H1 (cell line): ENCODE results near the gene NRXN3. TPM values are rescaled to one million over a fixed set of nuclear protein-coding genes. Genes with fewer than 3 reads are reported as not detected.

Experiments used
- CTCF ChIA-PET: fragments of 300-600 bp; sonication (Branson Sonifier 250); formaldehyde crosslinking; loops from one replicate; lab custom pipeline; 2021; ENCODE audit not compliant: partially characterized antibody; lab: Charles Lee
- POLR2A ChIA-PET: fragments of 300-600 bp; sonication (Branson Sonifier 250); formaldehyde crosslinking; loops from one replicate; lab custom pipeline; 2021; ENCODE audit warnings: inconsistent platforms; ENCODE audit not compliant: partially characterized antibody; lab: Charles Lee
- DNase-seq, 2 experiments: peaks; one replicate each; pipeline versions ENCODE4 v3.0.0 to v3.0.0-alpha.2; 2010 to 2022; ENCODE audit warnings: low spot score in 2 of 2, low read depth in 1 of 2, mixed read lengths in 1 of 2
- FAIRE-seq: peaks from 2 replicates; lab custom pipeline; 2011; peaks lifted over from hg19 to GRCh38; lab: Jason Lieb, UNC
- H2AFZ ChIP-seq: 2 replicates; pipeline ENCODE4 v1.8.1; 2012; ENCODE audit warnings: low read length, inconsistent platforms
- H2AK5ac ChIP-seq: 2 replicates; pipeline ENCODE4 v1.6.1; 2013; ENCODE audit warnings: low read depth, low read length
- H2BK120ac ChIP-seq: replicated peaks from 2 replicates; pipeline ENCODE3; 2013; ENCODE audit warnings: low read depth, low read length, inconsistent platforms
- H2BK12ac ChIP-seq: 2 replicates; pipeline ENCODE4 v1.6.1; 2013; ENCODE audit warnings: low read depth, low read length
- H2BK15ac ChIP-seq: 2 replicates; pipeline ENCODE4 v1.6.1; 2013; ENCODE audit warnings: low read length
- H2BK20ac ChIP-seq: 2 replicates; pipeline ENCODE4 v1.6.1; 2013; ENCODE audit warnings: low read length
- H2BK5ac ChIP-seq: 2 replicates; pipeline ENCODE4 v1.6.1; 2013; ENCODE audit warnings: low read depth, low read length
- H3K14ac ChIP-seq: 2 replicates; pipeline ENCODE4 v1.6.1; 2013; ENCODE audit warnings: inconsistent platforms; ENCODE audit not compliant: insufficient read length
- H3K18ac ChIP-seq: 2 replicates; pipeline ENCODE4 v1.6.1; 2013; ENCODE audit warnings: low read length; ENCODE audit errors: extremely low read depth
- H3K23ac ChIP-seq: 2 replicates; pipeline ENCODE4 v1.6.1; 2013; ENCODE audit warnings: inconsistent platforms; ENCODE audit not compliant: insufficient read length
- H3K23me2 ChIP-seq: 2 replicates; pipeline ENCODE4 v1.6.1; 2013; ENCODE audit warnings: low read depth, low read length
- H3K27ac ChIP-seq: 2 replicates; pipeline ENCODE4 v1.6.1; 2011; ENCODE audit warnings: low read depth, low read length, inconsistent platforms
- H3K27me3 ChIP-seq, 4 experiments: replicated peaks in 1 of 4; 1 replicate in 1 of 4; 2 replicates in 3 of 4; pipeline versions ENCODE4 v1.6.1 to v1.8.1; 2011 to 2013; ENCODE audit warnings: low read length in 3 of 4, mild to moderate bottlenecking in 3 of 4, inconsistent platforms in 2 of 4, mixed read lengths in 2 of 4, moderate library complexity in 1 of 4; ENCODE audit not compliant: control insufficient read depth in 3 of 4, insufficient read depth in 3 of 4; ENCODE audit errors: extremely low read depth in 1 of 4
- H3K36me3 ChIP-seq, 4 experiments: 2 replicates each; pipeline versions ENCODE4 v1.6.1 to v1.8.1; 2011 to 2013; ENCODE audit warnings: mild to moderate bottlenecking in 4 of 4, low read length in 3 of 4, moderate library complexity in 2 of 4, control low read depth in 1 of 4, inconsistent platforms in 1 of 4; ENCODE audit not compliant: insufficient read depth in 4 of 4, control insufficient read depth in 2 of 4
- H3K4ac ChIP-seq: replicated peaks from 2 replicates; pipeline ENCODE3; 2013; ENCODE audit warnings: low read length, low read depth, mixed read lengths, inconsistent platforms; ENCODE audit not compliant: insufficient read length
- H3K4me1 ChIP-seq, 4 experiments: replicated peaks in 1 of 4; 1 replicate in 1 of 4; 2 replicates in 3 of 4; pipeline versions ENCODE4 v1.6.1 to v1.8.1; 2011 to 2013; ENCODE audit warnings: low read length in 3 of 4, inconsistent platforms in 2 of 4, mixed read lengths in 1 of 4; ENCODE audit not compliant: insufficient read depth in 4 of 4, control insufficient read depth in 3 of 4
- H3K4me2 ChIP-seq, 2 experiments: 2 replicates each; pipeline versions ENCODE4 v1.6.1 to v1.8.1; 2011 to 2013; ENCODE audit warnings: low read depth in 2 of 2, low read length in 2 of 2, control low read depth in 1 of 2, inconsistent platforms in 1 of 2, mild to moderate bottlenecking in 1 of 2; ENCODE audit not compliant: insufficient read depth in 1 of 2
- H3K4me3 ChIP-seq, 4 experiments: fragments of 200-600, 300-600 bp in 1 of 4; sonication (generic), shearing (Covaris generic), sonication (Bioruptor Twin) in 1 of 4; 2 replicates each; pipeline versions ENCODE4 v1.5.1 to v1.8.1; 2011 to 2016; ENCODE audit warnings: low read length in 4 of 4, low read depth in 3 of 4, control low read depth in 2 of 4, inconsistent platforms in 2 of 4, mild to moderate bottlenecking in 2 of 4, mixed read lengths in 1 of 4, moderate library complexity in 1 of 4; ENCODE audit not compliant: insufficient read depth in 2 of 4; ENCODE audit errors: extremely low read depth in 1 of 4
- H3K56ac ChIP-seq: replicated peaks from 2 replicates; pipeline ENCODE3; 2013; ENCODE audit warnings: low read depth, mild to moderate bottlenecking, mixed read lengths, low read length, inconsistent platforms; ENCODE audit not compliant: insufficient read length
- H3K79me1 ChIP-seq: 2 replicates; pipeline ENCODE4 v1.6.1; 2013; ENCODE audit warnings: low read depth, low read length, control low read depth
- H3K79me2 ChIP-seq, 2 experiments: 2 replicates each; pipeline versions ENCODE4 v1.6.1 to v1.8.1; 2012 to 2013; ENCODE audit warnings: low read length in 2 of 2, mild to moderate bottlenecking in 2 of 2, inconsistent platforms in 1 of 2; ENCODE audit not compliant: insufficient read depth in 2 of 2, control insufficient read depth in 1 of 2
- H3K9ac ChIP-seq, 4 experiments: replicated peaks in 1 of 4; 1 replicate in 1 of 4; 2 replicates in 3 of 4; pipeline versions ENCODE4 v1.6.1 to v1.8.1; 2011 to 2013; ENCODE audit warnings: low read depth in 3 of 4, low read length in 3 of 4, control low read depth in 2 of 4, mild to moderate bottlenecking in 2 of 4, moderate library complexity in 2 of 4, inconsistent platforms in 1 of 4; ENCODE audit errors: extremely low read depth in 1 of 4
- H3K9me3 ChIP-seq, 2 experiments: 2 replicates each; pipeline versions ENCODE4 v1.6.1 to v1.8.1; 2012 to 2013; ENCODE audit warnings: mild to moderate bottlenecking in 2 of 2, moderate library complexity in 2 of 2, control low read depth in 1 of 2, inconsistent platforms in 1 of 2, low read depth in 1 of 2, low read length in 1 of 2, mixed read lengths in 1 of 2; ENCODE audit not compliant: insufficient read depth in 2 of 2
- H4K20me1 ChIP-seq, 2 experiments: replicated peaks in 1 of 2; 2 replicates each; pipeline versions ENCODE3 to v1.8.1; 2011 to 2013; ENCODE audit warnings: inconsistent platforms in 2 of 2, low read length in 2 of 2, mild to moderate bottlenecking in 1 of 2; ENCODE audit not compliant: insufficient read depth in 2 of 2, control insufficient read depth in 1 of 2
- H4K5ac ChIP-seq: 2 replicates; pipeline ENCODE4 v1.6.1; 2013; ENCODE audit warnings: low read length, low read depth, mixed read lengths, inconsistent platforms; ENCODE audit not compliant: insufficient read length
- H4K8ac ChIP-seq: 2 replicates; pipeline ENCODE4 v1.8.0; 2013; ENCODE audit warnings: mild to moderate bottlenecking, moderate library complexity, low read length, inconsistent platforms; ENCODE audit not compliant: insufficient read depth; ENCODE audit errors: extremely low read depth
- H4K91ac ChIP-seq: replicated peaks from 2 replicates; pipeline ENCODE3; 2013; ENCODE audit warnings: low read length, mixed read lengths, inconsistent platforms; ENCODE audit not compliant: insufficient read length
- ATF2 ChIP-seq: IDR thresholded peaks from 2 replicates; pipeline ENCODE4 v1.6.1; 2012; ENCODE audit warnings: low read length, inconsistent platforms
- EGR1 ChIP-seq: IDR thresholded peaks from 2 replicates; pipeline ENCODE4 v1.6.1; 2011; ENCODE audit warnings: low read depth, low read length, borderline replicate concordance
- FOSL1 ChIP-seq: IDR thresholded peaks from 2 replicates; pipeline ENCODE4 v1.6.1; 2011; ENCODE audit warnings: mild to moderate bottlenecking, low read depth, low read length, moderate library complexity; ENCODE audit not compliant: insufficient read depth
- HDAC6 ChIP-seq: IDR thresholded peaks from one replicate; pipeline ENCODE4 v1.7.1; 2012; ENCODE audit warnings: low read depth, mild to moderate bottlenecking, inconsistent platforms, low read length, moderate library complexity
- KDM4A ChIP-seq: IDR thresholded peaks from one replicate; pipeline ENCODE4 v1.7.1; 2012; ENCODE audit warnings: low read depth, mild to moderate bottlenecking, moderate library complexity, low read length, inconsistent platforms; ENCODE audit not compliant: severe bottlenecking
- KDM5A ChIP-seq: fragments of 200-600 bp; IDR thresholded peaks from 2 replicates; pipeline ENCODE4 v1.7.1; 2012; ENCODE audit warnings: mild to moderate bottlenecking, low read length, inconsistent platforms, mixed read lengths
- POLR2A ChIP-seq, 2 experiments: IDR thresholded peaks; 1 replicate in 1 of 2; 2 replicates in 1 of 2; pipeline ENCODE4 v1.6.1; 2011; ENCODE audit warnings: low read depth in 2 of 2, low read length in 2 of 2, mild to moderate bottlenecking in 2 of 2; ENCODE audit errors: control extremely low read depth in 1 of 2
- POU5F1 ChIP-seq: IDR thresholded peaks from 2 replicates; pipeline ENCODE4 v1.6.1; 2011; ENCODE audit warnings: low read depth, mild to moderate bottlenecking, low read length, moderate library complexity
- RXRA ChIP-seq: IDR thresholded peaks from 2 replicates; pipeline ENCODE4 v1.6.1; 2011; ENCODE audit warnings: low read depth, mild to moderate bottlenecking, low read length, moderate library complexity; ENCODE audit not compliant: insufficient read depth
- SIRT6 ChIP-seq: IDR thresholded peaks from one replicate; pipeline ENCODE4 v1.7.1; 2012; ENCODE audit warnings: low read length, inconsistent platforms
- SIX5 ChIP-seq: IDR thresholded peaks from 2 replicates; pipeline ENCODE4 v1.6.1; 2011; ENCODE audit warnings: mild to moderate bottlenecking, low read depth, low read length
- TAF1 ChIP-seq: IDR thresholded peaks from 2 replicates; pipeline ENCODE4 v1.6.1; 2011; ENCODE audit warnings: mild to moderate bottlenecking, low read depth, low read length
- ZNF274 ChIP-seq: IDR thresholded peaks from 2 replicates; pipeline ENCODE4 v1.7.0; 2012; ENCODE audit warnings: low read length, borderline replicate concordance; ENCODE audit errors: extremely low read depth
- WGBS, 2 experiments: shearing (Covaris generic) in 1 of 2; methylation state at CpG; one replicate each; pipeline versions ENCODE4 v1.1.6 to v1.1.7; 2013 to 2015; ENCODE audit warnings: low lambda C conversion rate in 2 of 2, mixed read lengths in 2 of 2, inconsistent platforms in 1 of 2, low coverage in 1 of 2, missing lambda C conversion rate in 1 of 2; ENCODE audit not compliant: insufficient replicate concordance in 2 of 2, insufficient coverage in 1 of 2, insufficient read length in 1 of 2; ENCODE audit errors: extremely low coverage in 1 of 2, missing lambda C conversion rate in 1 of 2; 5-methylcytosine and 5-hydroxymethylcytosine counted together
- polyA plus RNA-seq, 7 experiments: library from polyadenylated mRNA; depleted of rRNA in 3 of 7; stranded (reverse) in 5 of 7; unstranded in 2 of 7; fragments of >200 nt in 5 of 7; fragments of 200-250 nt in 2 of 7; gene quantifications; 1 replicate in 5 of 7; 2 replicates in 1 of 7; 4 replicates in 1 of 7; pipeline versions ENCODE4 v1.2.1 to v1.2.3, GENCODE V29; 2011 to 2013; ENCODE audit warnings: missing spikeins in 2 of 7, mixed read lengths in 2 of 7
- total RNA-seq: library from RNA; stranded (reverse); fragmentation: NEBNext Ultra II Directional; extraction: Animal tissue kit (Norgen Biotek cat#: 25700); gene quantifications from 2 replicates; pipeline ENCODE4 v1.2.1, GENCODE V29; 2021

The NRXN3 gene
- total and polyA plus RNA-seq, 2 of the 8 experiments (the other 6 are each of a cell fraction or from before 2014, with no cell fraction given), result 2.6 to 4.1 TPM

DNA sequence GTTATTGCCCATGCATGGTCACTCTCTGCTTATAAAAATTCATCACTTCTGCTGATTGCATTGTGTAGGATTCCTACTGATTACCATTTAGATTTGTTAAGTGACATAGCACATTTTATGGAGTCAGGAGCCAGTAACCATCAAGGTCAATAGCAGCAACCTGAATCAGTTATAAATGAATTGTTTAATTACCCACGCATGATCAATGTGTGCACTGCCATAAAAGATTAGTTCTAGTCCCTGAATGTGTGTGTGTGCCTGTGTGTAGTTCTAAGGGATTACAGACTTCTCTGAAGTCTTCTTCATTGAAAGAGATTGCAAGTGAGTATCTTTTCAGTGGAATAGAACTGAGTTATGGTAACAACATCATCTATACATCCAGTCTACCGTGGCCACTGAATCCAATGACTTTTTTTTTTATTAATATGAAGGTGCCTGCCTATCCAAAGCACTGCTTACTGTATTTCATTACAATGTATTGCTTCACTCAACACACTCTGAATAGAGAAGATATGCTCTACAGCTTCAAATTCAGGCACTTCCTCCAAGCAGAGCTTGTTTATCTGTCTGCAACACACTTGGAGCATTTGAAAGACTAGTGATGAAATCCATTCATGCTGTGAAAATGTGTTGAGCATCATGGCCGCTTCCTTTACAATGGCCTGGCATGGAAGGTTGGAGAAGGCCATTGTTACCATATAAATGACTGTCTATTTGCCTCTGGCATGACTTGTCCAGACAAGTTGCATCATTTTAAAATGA is 1659.4 kb downstream of the NRXN3 start:
- no peak overlapping the region for H3K14ac ChIP-seq
- 93% methylated on average over 3 of the region's 3 CpGs; no CpG with 5 or more reads in 1 of the 2 experiments for WGBS, 2 experiments
- H4K91ac ChIP-seq, result no peak overlapping the region
- no peak overlapping the region for H2BK120ac ChIP-seq
- H3K27me3 ChIP-seq, result peaks cover 0 to 2% (median 0%) of the 10 kb centered on the region in 4 experiments; a peak in 1 of 7 replicates
- no peak for DNase-seq
- H3K79me1 ChIP-seq, result no peaks in the 10 kb centered on the region
- no peak for FAIRE-seq
- no peak overlapping the region for H3K4ac ChIP-seq
- CTCF ChIA-PET, result no interaction called here
- H3K9me3 ChIP-seq, result no peaks in the 10 kb centered on the region
- no peaks in the 10 kb centered on the region for H4K20me1 ChIP-seq
- POLR2A ChIA-PET, result no interaction called here
- no peak overlapping the region for H2BK5ac ChIP-seq
- H3K36me3 ChIP-seq, result no peaks in the 10 kb centered on the region
- no peak overlapping the region for H2AK5ac ChIP-seq
- no peak overlapping the region for H2BK20ac ChIP-seq
- no peak overlapping the region for H2AFZ ChIP-seq
- no peak overlapping the region for H3K4me3 ChIP-seq
- H2BK15ac ChIP-seq, result no peak overlapping the region
- H3K56ac ChIP-seq, result no peak overlapping the region
- H3K4me2 ChIP-seq, result no peak overlapping the region
- H3K9ac ChIP-seq, result no peak overlapping the region
- no peaks in the 10 kb centered on the region for H3K79me2 ChIP-seq
- no peaks in the 10 kb centered on the region for H3K23me2 ChIP-seq
- H4K5ac ChIP-seq, result no peak overlapping the region
- H4K8ac ChIP-seq, result no peak overlapping the region
- no peak overlapping the region for H3K23ac ChIP-seq
- no peaks in the 10 kb centered on the region for H3K4me1 ChIP-seq
- no peak overlapping the region for H3K18ac ChIP-seq
- no peak overlapping the region for H2BK12ac ChIP-seq
- no peak overlapping the region for H3K27ac ChIP-seq
- TF ChIP-seq KDM4A (no peak), ATF2 (no peak), KDM5A (no peak), SIX5 (no peak), EGR1 (no peak), RXRA (no peak), POLR2A (IDR thresholded peaks at IDR 0.05; ENCODE audit: control extremely low read depth in 1 of 2, low read depth in 2 of 2, low read length in 2 of 2) (no peak), FOSL1 (no peak), TAF1 (no peak), POU5F1 (no peak), SIRT6 (no peak), HDAC6 (no peak), ZNF274 (no peak)
